HG02678 (cell line): ENCODE measurements around the gene UNC5B.

Source experiments
- ATAC-seq: cut with Tn5 transposase; IDR thresholded peaks from one replicate; pipeline ENCODE4 v1.9.1; 2021; ENCODE audit warnings: mild to moderate bottlenecking, moderate library complexity; ENCODE audit not compliant: unreplicated experiment

UNC5B gene

GRCh38 chr10:71239131-71239915 lies 27.0 kb downstream of the UNC5B start:
- ATAC-seq = no peak

- no peak for ATAC-seq
Measured at GRCh38 chr10:71239946-71240795, 27.8 kb downstream of the UNC5B start.

GRCh38 chr10:71241114-71241829 lies 28.9 kb downstream of the UNC5B start:
- ATAC-seq = no peak

- no peak for ATAC-seq
Measured at GRCh38 chr10:71241830-71242621, 29.7 kb downstream of the UNC5B start.

GRCh38 chr10:71242622-71243009 lies 30.2 kb downstream of the UNC5B start:
- no peak for ATAC-seq

- ATAC-seq = no peak
Measured at GRCh38 chr10:71243756-71244395, 31.5 kb downstream of the UNC5B start.

- no peak for ATAC-seq
Measured at GRCh38 chr10:71244431-71245419, 32.4 kb downstream of the UNC5B start.

GRCh38 chr10:71245420-71246325 lies 33.3 kb downstream of the UNC5B start:
- ATAC-seq = no peak

- ATAC-seq = no peak
Measured at GRCh38 chr10:71246591-71247413, 34.4 kb downstream of the UNC5B start.

GRCh38 chr10:71247414-71247705 lies 35.0 kb downstream of the UNC5B start:
- ATAC-seq = no peak

GRCh38 chr10:71247804-71248203 lies 35.4 kb downstream of the UNC5B start:
- ATAC-seq = no peak

- no peak for ATAC-seq
Measured at GRCh38 chr10:71248210-71248609, 35.8 kb downstream of the UNC5B start.

GRCh38 chr10:71249996-71250395 lies 37.6 kb downstream of the UNC5B start:
- no peak for ATAC-seq

GRCh38 chr10:71250405-71250804 lies 38.0 kb downstream of the UNC5B start:
- no peak for ATAC-seq

- ATAC-seq = no peak
Measured at GRCh38 chr10:71250842-71251241, 38.5 kb downstream of the UNC5B start.

- ATAC-seq = no peak
Measured at GRCh38 chr10:71251319-71251718, 38.9 kb downstream of the UNC5B start.

GRCh38 chr10:71252220-71252619 lies 39.9 kb downstream of the UNC5B start:
- no peak for ATAC-seq
